Measurements from ENCODE around the gene CDK11B.
"Not testable (repeated sequence)": the region's sequence is repeated elsewhere in the genome, so short reads cannot be mapped to it uniquely, and the experiment has no call there.

- TF ChIP-seq ARNT (IDR thresholded peaks at IDR 0.05); SUZ12 (IDR thresholded peaks at IDR 0.05); L3MBTL2 (conservative IDR thresholded peaks at IDR 0.05); ELF4 (IDR thresholded peaks at IDR 0.05): not testable (repeated sequence)
These were observed 21.3 kb downstream of the CDK11B start for GRCh38 chr1:1637479-1637875.
